GM18507 (cell line): ENCODE data around the gene NDFIP1.
"Not testable (repeated sequence)": the region's sequence is repeated elsewhere in the genome, so short reads cannot be mapped to it uniquely, and the experiment has no call there.

Experiments
- DNase-seq: peaks from one replicate; pipeline ENCODE4 v3.0.0; 2011; ENCODE audit warnings: low read depth; ENCODE audit not compliant: insufficient read length; ENCODE audit errors: extremely low spot score
- FAIRE-seq: peaks from 2 replicates; lab custom pipeline; 2011; peaks lifted over from hg19 to GRCh38; lab: Jason Lieb, UNC

The NDFIP1 gene

DNA sequence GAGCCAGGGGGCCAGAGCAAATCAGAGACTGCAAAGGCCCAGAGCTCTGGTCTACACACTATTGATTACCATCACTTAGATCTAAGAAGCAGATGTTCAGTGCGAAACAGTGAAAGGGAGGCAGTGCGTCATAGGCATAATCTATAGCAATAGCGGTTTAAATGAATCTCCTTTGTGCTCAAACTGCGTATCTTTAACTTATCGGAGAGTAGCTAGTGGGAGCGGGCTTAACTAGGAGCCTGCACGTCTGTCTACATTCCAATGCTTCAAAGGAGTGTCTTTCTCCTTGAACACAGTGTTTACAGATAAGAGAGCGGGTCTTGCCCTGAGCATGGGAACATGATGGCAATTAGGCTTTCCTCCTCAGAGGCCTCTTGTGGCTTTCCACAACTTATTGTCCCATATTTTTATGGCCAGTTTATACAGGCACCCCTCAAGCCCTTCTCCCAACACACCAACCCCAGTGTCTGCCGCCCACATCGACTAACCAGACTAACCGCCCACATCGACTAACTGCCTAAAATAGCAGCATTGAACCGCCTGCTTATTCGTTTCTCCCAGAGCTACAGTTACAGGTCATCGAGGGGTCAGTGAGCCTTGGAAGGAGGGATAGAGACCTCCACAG lies 19.6 kb upstream of the NDFIP1 start:
- not testable (repeated sequence) for DNase-seq, FAIRE-seq

GRCh38 chr5:142091012-142091411 lies 17.6 kb upstream of the NDFIP1 start:
- DNase-seq (no peak), FAIRE-seq (no peak)

DNA sequence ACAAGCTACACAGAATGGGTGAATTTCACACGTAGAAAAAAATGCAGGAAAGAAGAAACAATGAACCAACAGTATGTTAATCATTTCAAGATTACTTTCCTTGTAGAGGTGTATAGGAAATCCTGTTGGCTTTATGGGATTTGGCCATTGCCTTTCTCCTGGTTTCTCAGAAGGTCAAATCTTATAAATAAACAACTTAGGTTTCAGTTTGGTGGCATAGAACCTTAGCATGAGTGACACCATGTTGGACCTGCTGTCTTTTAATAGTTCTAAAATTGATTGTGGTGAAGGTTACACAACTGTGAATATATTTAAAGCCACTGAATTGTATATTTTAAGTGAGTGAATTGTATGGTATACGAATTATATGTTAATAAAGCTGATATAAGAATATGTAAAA lies 16.7 kb upstream of the NDFIP1 start:
- no peak for DNase-seq
- no peak for FAIRE-seq

DNA sequence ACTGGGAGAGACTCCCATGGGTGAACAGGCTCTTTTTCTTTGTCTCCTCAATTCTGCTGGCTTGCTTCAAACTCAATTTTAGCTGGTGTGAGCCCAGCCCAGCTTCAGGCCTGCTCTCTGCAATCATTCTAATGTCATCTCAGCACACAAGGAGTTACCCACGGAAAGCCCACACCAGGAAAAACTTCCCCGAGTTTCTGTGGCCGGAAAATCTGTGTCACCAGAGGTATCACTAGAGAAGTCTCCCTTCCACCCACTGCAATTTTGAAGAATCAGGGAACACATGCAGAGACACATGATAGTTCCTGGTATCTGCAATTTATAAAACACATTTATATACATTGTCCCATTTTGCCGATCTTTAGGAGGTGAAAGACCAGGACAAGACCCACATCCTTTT lies 13.5 kb upstream of the NDFIP1 start:
- DNase-seq (no peak), FAIRE-seq (peak; percentile 33)

DNA sequence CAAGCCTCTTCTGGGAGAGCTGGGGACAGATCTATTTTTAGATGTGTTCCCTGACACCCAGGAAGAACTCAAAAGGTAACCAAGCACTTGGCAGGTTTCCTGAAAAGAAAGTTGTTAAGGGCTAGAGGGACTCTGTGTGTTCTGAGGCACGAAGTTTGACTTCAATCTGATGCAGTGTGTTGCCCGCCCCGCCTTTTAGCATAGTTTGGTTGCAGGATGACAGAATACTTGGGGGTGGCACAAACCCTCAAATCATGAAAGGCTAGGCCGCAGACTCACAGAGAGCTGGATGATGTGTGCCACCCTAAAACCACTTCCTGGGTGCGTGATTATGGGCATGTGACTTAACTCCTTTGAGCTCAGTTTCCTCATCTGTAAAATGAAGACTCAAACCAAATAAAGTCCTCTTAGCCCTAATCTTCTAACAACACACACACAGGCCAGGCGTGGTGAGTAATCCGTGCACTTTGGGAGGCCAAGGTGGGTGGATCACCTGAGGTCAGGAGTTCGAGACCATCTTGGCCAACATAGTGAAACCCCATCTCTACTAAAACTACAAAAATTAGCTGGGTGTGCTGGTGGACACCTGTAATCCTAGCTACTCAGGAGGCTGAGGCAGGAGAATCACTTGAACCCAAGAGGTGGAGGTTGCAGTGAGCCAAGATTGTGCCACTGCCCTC lies 12.8 kb upstream of the NDFIP1 start:
- DNase-seq (no peak), FAIRE-seq (no peak)

GRCh38 chr5:142096382-142096781 lies 12.2 kb upstream of the NDFIP1 start:
- DNase-seq (no peak), FAIRE-seq (no peak)

DNA sequence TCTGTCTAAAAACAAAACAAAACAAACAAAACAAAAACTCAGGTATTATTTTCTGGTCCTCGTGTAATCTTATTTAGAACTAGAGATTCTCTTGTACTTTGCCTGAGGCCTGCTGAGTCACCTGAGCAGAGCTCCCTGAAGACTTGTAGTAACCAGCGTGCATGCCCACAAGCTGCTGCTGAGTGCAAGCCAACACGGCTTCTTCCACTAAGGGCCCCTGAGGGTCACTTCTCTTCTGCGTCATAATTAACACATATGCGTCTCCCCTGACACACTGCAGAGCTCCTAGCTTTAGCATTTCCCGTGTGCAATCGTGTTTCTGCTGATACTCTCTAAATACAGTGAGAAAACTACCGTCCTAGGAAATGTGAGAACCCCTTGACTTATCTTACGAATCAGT lies 10.9 kb upstream of the NDFIP1 start:
- no peak for DNase-seq

DNA sequence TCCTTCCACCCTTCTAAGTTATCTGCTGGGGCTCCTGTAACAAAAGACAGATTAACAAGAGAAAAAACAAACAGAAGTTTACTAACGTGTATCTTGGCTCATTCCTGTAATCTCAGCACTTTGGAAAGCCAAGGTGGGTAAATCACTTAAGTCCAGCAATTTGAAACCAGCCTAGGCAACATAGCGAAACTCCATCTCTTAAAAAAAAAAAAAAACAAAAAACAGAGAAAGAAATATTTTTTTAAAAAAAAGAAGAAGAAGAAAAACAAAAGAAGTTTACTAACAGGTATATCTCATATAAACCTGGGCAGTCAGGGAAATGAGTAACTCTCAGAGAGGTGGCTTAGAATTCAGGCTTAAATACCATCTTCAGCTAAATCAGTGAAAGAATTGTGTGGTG lies 10.3 kb upstream of the NDFIP1 start:
- FAIRE-seq, result no peak
- no peak for DNase-seq

More for the DNA sequence above, 10.9 kb upstream of the NDFIP1 start:
- FAIRE-seq, result no peak

GRCh38 chr5:142098931-142099330 lies 9.6 kb upstream of the NDFIP1 start:
- FAIRE-seq, result no peak
- DNase-seq, result no peak

GRCh38 chr5:142100307-142100706 lies 8.3 kb upstream of the NDFIP1 start:
- no peak for FAIRE-seq
- DNase-seq, result no peak

- DNase-seq, result no peak
- no peak for FAIRE-seq
Observed at GRCh38 chr5:142102980-142103740, 5.4 kb upstream of the NDFIP1 start.

- FAIRE-seq (no peak), DNase-seq (no peak)
Observed at GRCh38 chr5:142104491-142104890, 4.1 kb upstream of the NDFIP1 start.

- FAIRE-seq (no peak), DNase-seq (no peak)
Observed at GRCh38 chr5:142106061-142106460, 2.5 kb upstream of the NDFIP1 start.

DNA sequence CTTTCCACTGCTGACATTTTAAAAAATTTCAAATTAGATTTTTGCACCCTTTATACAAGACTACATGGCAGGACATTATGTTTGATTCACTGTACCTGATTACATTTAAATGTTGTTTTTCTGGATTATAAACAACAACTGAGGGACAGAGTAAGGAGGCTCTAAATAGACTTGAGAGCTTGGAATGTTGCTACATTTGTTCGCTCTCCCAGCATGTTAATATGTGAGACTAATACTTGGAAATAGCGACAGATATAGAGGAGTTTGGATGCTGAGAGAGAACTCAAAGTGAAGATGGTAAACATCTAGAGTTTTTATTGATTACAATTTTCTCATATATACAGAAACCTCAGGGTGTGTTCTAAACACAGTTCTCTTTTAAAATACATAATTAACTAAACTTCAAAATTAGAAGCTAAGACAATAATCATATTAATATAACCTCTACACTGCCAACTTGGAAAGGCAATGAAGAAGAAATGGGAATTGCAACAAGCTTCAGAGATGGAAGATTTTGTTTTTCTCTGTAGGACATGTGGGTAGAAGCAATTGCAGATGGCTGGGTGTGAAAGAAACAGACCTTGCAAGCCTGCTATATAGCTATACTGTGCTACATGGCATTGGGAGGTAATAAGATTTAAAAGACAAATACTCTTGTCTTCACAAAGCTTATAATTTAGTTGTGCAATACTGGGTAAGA lies 1.4 kb upstream of the NDFIP1 start:
- FAIRE-seq, result no peak

DNA sequence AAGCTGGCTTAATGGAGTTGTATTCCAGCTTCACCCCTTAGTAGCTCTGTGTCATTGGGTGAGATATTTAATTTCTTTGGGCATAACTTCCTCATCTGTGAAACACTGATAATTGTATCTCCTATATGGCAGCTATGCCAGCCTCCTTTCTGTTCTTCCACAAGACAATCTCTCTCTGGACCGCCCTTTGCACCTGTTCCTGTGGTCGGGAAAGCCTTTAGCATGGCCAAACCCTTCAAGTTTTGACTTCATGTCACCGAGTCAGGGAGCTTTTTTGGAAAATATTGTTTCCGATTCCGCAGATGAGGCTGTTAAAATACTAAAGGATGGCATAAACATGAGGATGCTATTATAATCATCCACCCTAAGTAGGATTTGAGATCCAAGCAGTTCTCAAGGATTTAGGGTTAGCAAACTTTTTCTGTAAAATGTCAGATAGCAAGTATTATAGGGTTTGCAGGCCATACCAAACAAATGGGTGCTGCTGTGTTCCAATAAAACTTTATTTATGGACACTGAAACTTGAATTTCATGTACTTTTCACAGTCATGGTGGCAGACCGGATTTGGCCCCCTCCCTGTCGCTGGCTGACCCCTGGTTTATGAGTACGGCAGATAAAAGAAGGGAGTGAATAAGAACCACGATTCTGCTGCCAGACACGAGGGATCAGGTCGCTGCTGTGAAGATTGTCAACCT lies 695 bp upstream of the NDFIP1 start:
- no peak for FAIRE-seq
- DNase-seq, result no peak

More for the DNA sequence above, 1.4 kb upstream of the NDFIP1 start:
- no peak for DNase-seq

- no peak for DNase-seq
- FAIRE-seq, result no peak
Observed at GRCh38 chr5:142109331-142110045, 909 bp downstream of the NDFIP1 start.

GRCh38 chr5:142110046-142110531 lies 1.5 kb downstream of the NDFIP1 start:
- FAIRE-seq (no peak), DNase-seq (no peak)

DNA sequence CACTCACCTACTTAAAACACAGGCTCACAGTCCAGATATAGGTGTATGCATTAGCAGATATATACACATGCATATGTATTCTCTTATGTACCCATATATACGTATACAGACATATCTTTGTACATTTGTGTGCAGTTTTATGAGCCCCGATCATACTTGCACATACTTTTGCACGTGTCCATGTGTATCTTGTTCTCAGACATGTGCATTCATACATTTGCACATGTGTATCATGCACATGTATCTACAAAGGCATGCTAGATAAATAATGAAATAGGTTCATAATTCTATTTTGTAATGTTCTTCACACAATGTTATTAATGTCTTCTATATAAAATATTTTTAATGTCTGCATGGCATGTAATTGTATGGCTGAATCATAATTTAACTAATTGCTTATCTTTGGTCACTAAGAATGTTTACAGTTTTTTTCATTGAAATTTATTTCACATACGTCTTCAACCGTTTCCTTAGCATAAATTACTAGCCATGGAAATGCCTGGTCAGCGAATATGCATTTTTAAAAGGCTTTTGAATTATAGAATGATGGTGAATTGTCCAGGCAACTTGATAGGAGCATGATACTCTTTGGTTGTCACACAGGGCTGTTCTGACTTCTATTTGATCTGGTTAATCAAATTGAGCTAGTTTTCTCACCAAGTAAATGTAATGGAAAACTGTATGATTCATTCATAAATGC lies 2.6 kb downstream of the NDFIP1 start:
- FAIRE-seq, result no peak
- DNase-seq, result no peak
